ENCODE data around the gene PTPRJ. TPM values are rescaled to one million over a fixed set of nuclear protein-coding genes. Genes with fewer than 3 reads are reported as not detected.

PTPRJ gene
- total RNA-seq, 1 donor from 2014 or later = 22.9 TPM

DNA sequence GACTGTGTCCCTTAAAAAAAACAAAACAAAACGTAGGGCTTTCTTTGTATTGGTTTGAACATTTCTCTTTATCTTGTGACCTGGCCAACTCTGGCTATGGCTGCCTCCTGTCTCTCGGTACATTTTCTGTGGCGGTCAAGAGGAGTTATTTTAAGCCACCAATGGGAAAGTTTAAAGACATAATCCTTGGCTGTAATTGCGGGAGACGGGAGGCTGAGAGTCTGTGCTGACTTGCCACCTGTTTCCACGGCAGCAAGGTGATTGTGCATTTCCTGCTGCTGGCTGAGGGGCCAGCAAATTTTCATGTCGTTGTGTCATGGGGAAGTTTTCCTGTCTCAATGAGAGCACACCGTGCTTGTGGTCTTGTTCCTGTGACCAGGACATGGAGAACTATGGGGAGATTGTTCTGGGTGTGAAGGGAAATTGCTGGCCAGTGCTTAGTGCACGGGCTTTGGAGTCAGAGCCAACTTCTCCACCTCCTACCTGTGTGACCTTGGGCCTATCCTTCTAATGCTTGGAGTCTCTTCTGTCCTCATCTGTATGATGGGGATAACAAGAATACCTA is 11.0 kb downstream of the PTPRJ start:
- Mint-ChIP-seq H3K27ac (ENCODE audit: unreplicated experiment) (peak overlapping the region; percentile 63), H3K4me3 (ENCODE audit: unreplicated experiment) (peak overlapping the region; percentile 0), H3K36me3 (ENCODE audit: low read depth, unreplicated experiment) (no peaks in the 10 kb centered on the region), H3K4me1 (ENCODE audit: low read depth, unreplicated experiment) (peaks cover 15% of the 10 kb centered on the region), H3K27me3 (ENCODE audit: low read depth, unreplicated experiment) (no peaks in the 10 kb centered on the region), H3K9me3 (ENCODE audit: unreplicated experiment) (no peaks in the 10 kb centered on the region)
- Histone ChIP-seq H3K36me3 (ENCODE audit: insufficient read depth, low read length) (no peaks in the 10 kb centered on the region), H3K79me2 (ENCODE audit: insufficient read depth, low read length) (peaks cover 88% of the 10 kb centered on the region), H2AFZ (ENCODE audit: low read depth, low read length) (no peak overlapping the region), H3K9ac (ENCODE audit: low read length) (peak overlapping the region; percentile 17), H3K4me1 (ENCODE audit: insufficient read depth, low read length) (peaks cover 15% of the 10 kb centered on the region), H4K20me1 (ENCODE audit: insufficient read depth, low read length) (peaks cover 50% of the 10 kb centered on the region), H3K9me3 (ENCODE audit: insufficient read depth, low read depth, low read length) (no peaks in the 10 kb centered on the region), H3K4me2 (ENCODE audit: low read length) (peak overlapping the region; percentile 49), H3K4me3 (ENCODE audit: insufficient read depth, low read depth, low read length) (no peak overlapping the region), H3K27me3 (ENCODE audit: insufficient read depth, low read length) (no peaks in the 10 kb centered on the region), H3K27ac (ENCODE audit: low read depth, low read length) (no peak overlapping the region)
- FAIRE-seq (no peak), DNase-seq (ENCODE audit: low read depth) (peak; percentile 56)
- TF ChIP-seq, protein P1, sequence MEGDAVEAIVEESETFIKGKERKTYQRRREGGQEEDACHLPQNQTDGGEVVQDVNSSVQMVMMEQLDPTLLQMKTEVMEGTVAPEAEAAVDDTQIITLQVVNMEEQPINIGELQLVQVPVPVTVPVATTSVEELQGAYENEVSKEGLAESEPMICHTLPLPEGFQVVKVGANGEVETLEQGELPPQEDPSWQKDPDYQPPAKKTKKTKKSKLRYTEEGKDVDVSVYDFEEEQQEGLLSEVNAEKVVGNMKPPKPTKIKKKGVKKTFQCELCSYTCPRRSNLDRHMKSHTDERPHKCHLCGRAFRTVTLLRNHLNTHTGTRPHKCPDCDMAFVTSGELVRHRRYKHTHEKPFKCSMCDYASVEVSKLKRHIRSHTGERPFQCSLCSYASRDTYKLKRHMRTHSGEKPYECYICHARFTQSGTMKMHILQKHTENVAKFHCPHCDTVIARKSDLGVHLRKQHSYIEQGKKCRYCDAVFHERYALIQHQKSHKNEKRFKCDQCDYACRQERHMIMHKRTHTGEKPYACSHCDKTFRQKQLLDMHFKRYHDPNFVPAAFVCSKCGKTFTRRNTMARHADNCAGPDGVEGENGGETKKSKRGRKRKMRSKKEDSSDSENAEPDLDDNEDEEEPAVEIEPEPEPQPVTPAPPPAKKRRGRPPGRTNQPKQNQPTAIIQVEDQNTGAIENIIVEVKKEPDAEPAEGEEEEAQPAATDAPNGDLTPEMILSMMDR (IDR thresholded peaks at IDR 0.05; ENCODE audit: insufficient read depth, low read depth, low read length) = no peak
- no peak for TF ChIP-seq EZH2 (IDR thresholded peaks at IDR 0.05; ENCODE audit: insufficient read depth, low read length)

DNA sequence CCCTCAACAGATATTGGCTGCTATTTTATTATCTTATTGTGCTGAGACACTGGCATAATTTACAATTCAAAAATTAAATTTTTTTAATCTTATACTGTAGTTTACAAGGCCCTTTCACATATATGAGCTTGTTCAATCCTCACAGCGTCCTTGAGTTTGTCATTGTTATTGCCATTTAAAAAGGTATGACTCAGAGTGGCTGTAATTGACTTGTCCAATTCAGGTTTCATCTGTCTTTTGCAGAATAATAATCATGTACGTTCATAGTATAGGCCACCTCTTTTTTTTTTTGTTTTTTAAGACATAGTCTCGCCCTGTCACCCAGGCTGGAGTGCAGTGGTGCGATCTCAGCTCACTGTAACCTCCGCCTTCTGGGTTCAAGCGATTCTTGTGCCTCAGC is 11.5 kb downstream of the PTPRJ start:
- no peak for DNase-seq (ENCODE audit: low read depth)
- H3K9me3 ChIP-seq (ENCODE audit: insufficient read depth, low read depth, low read length) = no peaks in the 10 kb centered on the region
- peaks cover 88% of the 10 kb centered on the region for H3K79me2 ChIP-seq (ENCODE audit: insufficient read depth, low read length)
- peaks cover 11% of the 10 kb centered on the region for H3K4me1 ChIP-seq (ENCODE audit: insufficient read depth, low read length)
- no peak overlapping the region for H3K9ac ChIP-seq (ENCODE audit: low read length)
- H3K27ac ChIP-seq (ENCODE audit: low read depth, low read length) = no peak overlapping the region
- no peaks in the 10 kb centered on the region for H3K27me3 Mint-ChIP-seq (ENCODE audit: low read depth, unreplicated experiment)
- no peak overlapping the region for H3K4me3 Mint-ChIP-seq (ENCODE audit: unreplicated experiment)
- H4K20me1 ChIP-seq (ENCODE audit: insufficient read depth, low read length) = peaks cover 51% of the 10 kb centered on the region
- H3K36me3 ChIP-seq (ENCODE audit: insufficient read depth, low read length) = no peaks in the 10 kb centered on the region
- H3K9me3 Mint-ChIP-seq (ENCODE audit: unreplicated experiment) = no peaks in the 10 kb centered on the region
- H3K27ac Mint-ChIP-seq (ENCODE audit: unreplicated experiment) = peak overlapping the region; percentile 63
- no peak overlapping the region for H2AFZ ChIP-seq (ENCODE audit: low read depth, low read length)
- no peaks in the 10 kb centered on the region for H3K36me3 Mint-ChIP-seq (ENCODE audit: low read depth, unreplicated experiment)
- H3K4me3 ChIP-seq (ENCODE audit: insufficient read depth, low read depth, low read length) = no peak overlapping the region
- no peak for TF ChIP-seq EZH2 (IDR thresholded peaks at IDR 0.05; ENCODE audit: insufficient read depth, low read length)
- TF ChIP-seq, protein P1 (IDR thresholded peaks at IDR 0.05; ENCODE audit: insufficient read depth, low read depth, low read length) = no peak
- H3K4me1 Mint-ChIP-seq (ENCODE audit: low read depth, unreplicated experiment) = peaks cover 15% of the 10 kb centered on the region
- no peaks in the 10 kb centered on the region for H3K27me3 ChIP-seq (ENCODE audit: insufficient read depth, low read length)
- FAIRE-seq = no peak
- no peak overlapping the region for H3K4me2 ChIP-seq (ENCODE audit: low read length)

All from astrocyte (in vitro differentiated cells and primary cell).